ENCODE data around the gene JAK3.
A peak's percentile ranks its signal among the peaks of the same experiment; 100 is the strongest.
"Not testable (repeated sequence)": the region's sequence is repeated elsewhere in the genome, so short reads cannot be mapped to it uniquely, and the experiment has no call there.

Gene JAK3

GRCh38 chr19:17787274-17787913 lies 60.4 kb downstream of the JAK3 start:
- Histone ChIP-seq H3K27me3 (ENCODE audit: insufficient read depth, low read depth) (no peaks in the 10 kb centered on the region), H3K4me3 (IDR thresholded peaks at IDR 0.05; ENCODE audit: insufficient read depth, low read depth, low read length) (no peak overlapping the region)
- no peak for TF ChIP-seq CTCF (conservative IDR thresholded peaks at IDR 0.05; ENCODE audit: low read depth, low read length)

GRCh38 chr19:17784201-17785008 lies 63.4 kb downstream of the JAK3 start:
- H3K4me2 ChIP-seq, result no peak overlapping the region
- H3K36me3 ChIP-seq (ENCODE audit: insufficient read depth), result no peaks in the 10 kb centered on the region
- H3K27ac ChIP-seq, result no peak overlapping the region
- H2AFZ ChIP-seq (ENCODE audit: low read depth), result no peak overlapping the region
- H3K79me2 ChIP-seq (ENCODE audit: insufficient read depth, low read depth), result no peaks in the 10 kb centered on the region
- H3K4me3 ChIP-seq (IDR thresholded peaks at IDR 0.05; ENCODE audit: insufficient read depth, low read depth, low read length), result no peak overlapping the region
- no peaks in the 10 kb centered on the region for H3K4me1 ChIP-seq (ENCODE audit: low read depth, poor library complexity, severe bottlenecking)
- H3K9ac ChIP-seq, result no peak overlapping the region
- H4K20me1 ChIP-seq (ENCODE audit: insufficient read depth), result no peaks in the 10 kb centered on the region
- TF ChIP-seq CTCF (conservative IDR thresholded peaks at IDR 0.05; ENCODE audit: low read depth, low read length), result peak; percentile 88
- H3K27me3 ChIP-seq (ENCODE audit: insufficient read depth, low read depth), result no peaks in the 10 kb centered on the region

More at GRCh38 chr19:17787274-17787913, 60.4 kb downstream of the JAK3 start:
- H3K36me3 ChIP-seq (ENCODE audit: insufficient read depth), result no peaks in the 10 kb centered on the region
- H3K79me2 ChIP-seq (ENCODE audit: insufficient read depth, low read depth), result no peaks in the 10 kb centered on the region
- H2AFZ ChIP-seq (ENCODE audit: low read depth), result no peak overlapping the region
- H3K9ac ChIP-seq, result no peak overlapping the region
- no peaks in the 10 kb centered on the region for H4K20me1 ChIP-seq (ENCODE audit: insufficient read depth)
- H3K4me2 ChIP-seq, result no peak overlapping the region
- no peak overlapping the region for H3K27ac ChIP-seq
- no peaks in the 10 kb centered on the region for H3K4me1 ChIP-seq (ENCODE audit: low read depth, poor library complexity, severe bottlenecking)

GRCh38 chr19:17783721-17784120 lies 64.1 kb downstream of the JAK3 start:
- H2AFZ ChIP-seq (ENCODE audit: low read depth), result not testable (repeated sequence)

GRCh38 chr19:17780781-17781180 lies 67.0 kb downstream of the JAK3 start:
- Histone ChIP-seq H3K4me3 (IDR thresholded peaks at IDR 0.05; ENCODE audit: insufficient read depth, low read depth, low read length) (no peak overlapping the region), H3K79me2 (ENCODE audit: insufficient read depth, low read depth) (no peaks in the 10 kb centered on the region), H4K20me1 (ENCODE audit: insufficient read depth) (no peaks in the 10 kb centered on the region), H3K4me2 (no peak overlapping the region), H3K36me3 (ENCODE audit: insufficient read depth) (no peaks in the 10 kb centered on the region), H3K4me1 (ENCODE audit: low read depth, poor library complexity, severe bottlenecking) (peaks cover 14% of the 10 kb centered on the region), H3K9ac (no peak overlapping the region), H2AFZ (ENCODE audit: low read depth) (no peak overlapping the region), H3K27ac (no peak overlapping the region), H3K27me3 (ENCODE audit: insufficient read depth, low read depth) (no peaks in the 10 kb centered on the region)
- no peak for TF ChIP-seq CTCF (conservative IDR thresholded peaks at IDR 0.05; ENCODE audit: low read depth, low read length)

More at GRCh38 chr19:17783721-17784120, 64.1 kb downstream of the JAK3 start:
- not testable (repeated sequence) for H3K4me2 ChIP-seq; H3K36me3 ChIP-seq (ENCODE audit: insufficient read depth); H3K79me2 ChIP-seq (ENCODE audit: insufficient read depth, low read depth); H3K4me1 ChIP-seq (ENCODE audit: low read depth, poor library complexity, severe bottlenecking); H3K9ac ChIP-seq; H4K20me1 ChIP-seq (ENCODE audit: insufficient read depth); H3K27ac ChIP-seq; H3K27me3 ChIP-seq (ENCODE audit: insufficient read depth, low read depth); H3K4me3 ChIP-seq (IDR thresholded peaks at IDR 0.05; ENCODE audit: insufficient read depth, low read depth, low read length)
